HG02840 (cell line): ENCODE data around the gene CCDC116.
"Not testable (repeated sequence)": the region's sequence is repeated elsewhere in the genome, so short reads cannot be mapped to it uniquely, and the experiment has no call there.

ENCODE experiments used
- ATAC-seq: cut with Tn5 transposase; IDR thresholded peaks from one replicate; pipeline ENCODE4 v1.9.1; 2021; ENCODE audit warnings: mild to moderate bottlenecking, moderate library complexity, moderate number of reproducible peaks; ENCODE audit not compliant: unreplicated experiment, low FRiP score

Gene CCDC116

DNA sequence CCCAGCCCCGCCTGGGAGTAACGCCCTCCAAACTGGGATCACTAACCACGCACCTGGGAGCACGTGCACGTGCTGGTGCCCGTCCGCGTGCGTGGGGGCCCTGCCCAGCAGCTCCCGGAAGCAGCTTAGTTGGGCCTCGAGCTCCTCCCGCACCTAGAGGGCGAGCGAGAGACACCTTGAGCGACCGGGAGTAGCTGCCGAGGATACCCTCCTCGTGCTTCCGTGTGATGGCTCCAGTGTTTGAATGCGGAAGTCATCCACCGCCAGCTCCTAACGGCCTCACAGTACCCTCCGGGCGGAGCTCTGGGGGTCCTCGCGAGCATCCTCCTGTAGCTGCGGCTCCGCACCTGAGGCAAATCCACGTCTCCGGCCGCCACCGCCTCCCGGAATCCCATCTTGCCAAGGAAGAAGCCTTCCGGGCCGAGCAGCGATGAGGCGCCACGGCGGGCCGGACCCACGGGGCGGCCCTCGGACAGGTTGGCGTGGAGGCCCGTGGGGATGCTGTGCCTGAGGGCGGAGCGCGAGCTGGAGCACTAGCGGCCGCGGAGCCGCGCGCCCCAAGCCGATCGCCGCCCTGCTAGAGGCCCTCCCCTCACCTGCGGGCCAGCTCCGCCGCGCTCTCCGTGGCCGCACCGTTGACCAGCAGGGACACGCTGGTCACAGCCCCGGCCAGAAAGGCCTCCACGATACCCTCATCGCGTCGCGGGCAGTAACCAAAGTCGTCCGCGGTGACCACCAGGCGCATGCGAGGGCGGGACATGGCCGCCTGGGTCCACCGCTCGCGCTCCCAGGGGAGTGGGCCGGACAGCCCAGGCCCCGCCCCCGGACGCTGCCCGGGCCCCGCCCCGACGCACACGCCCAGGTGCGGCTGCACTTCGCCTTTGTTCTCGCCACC is 3.1 kb upstream of the CCDC116 start, which contains the start of gene YDJC:
YDJC (minus strand) TSS at position 768 of the 895 bp plus-strand sequence; CDS start at position 760, 8 bp downstream.
- ATAC-seq = peak; percentile 71

DNA sequence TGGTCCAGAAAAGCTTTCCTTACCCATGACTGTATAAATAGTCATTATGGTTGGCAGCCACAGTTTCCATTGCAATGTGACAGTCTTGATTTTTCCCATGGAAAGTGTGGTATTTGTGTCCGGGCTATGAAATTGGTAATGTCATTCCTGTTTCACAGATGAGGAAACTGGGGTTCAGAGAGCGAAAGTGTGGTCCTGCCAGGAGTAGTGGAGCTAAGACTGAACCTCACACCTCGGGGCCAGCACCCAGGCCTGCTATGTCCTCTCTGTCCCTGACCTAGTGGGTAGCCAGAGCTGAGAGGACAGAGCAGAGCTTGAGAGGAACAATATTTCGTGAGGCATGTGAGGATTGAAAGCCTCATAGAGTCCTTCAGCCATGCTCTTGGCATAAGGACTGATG is 1.5 kb upstream of the CCDC116 start:
- ATAC-seq = no peak

DNA sequence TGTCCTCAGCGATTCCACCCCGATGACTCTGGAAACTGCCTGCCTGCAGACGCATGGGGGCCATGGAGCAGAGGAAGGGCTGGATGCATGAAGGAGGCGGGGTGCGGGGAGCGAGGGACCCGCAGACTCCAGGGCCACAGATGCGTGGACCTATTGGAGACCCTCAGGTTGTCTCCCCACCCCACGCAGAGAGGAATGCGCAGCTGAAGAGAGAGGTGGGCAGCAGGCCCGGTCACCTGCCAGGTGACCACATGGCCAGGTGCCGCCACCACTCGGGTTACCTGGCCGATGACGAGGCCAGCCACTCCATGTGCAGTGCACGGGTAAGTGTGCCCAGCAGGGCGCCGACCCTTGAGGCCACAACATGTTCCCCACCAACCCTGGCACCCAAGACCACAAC is 371 bp downstream of the CCDC116 start:
- ATAC-seq = no peak

DNA sequence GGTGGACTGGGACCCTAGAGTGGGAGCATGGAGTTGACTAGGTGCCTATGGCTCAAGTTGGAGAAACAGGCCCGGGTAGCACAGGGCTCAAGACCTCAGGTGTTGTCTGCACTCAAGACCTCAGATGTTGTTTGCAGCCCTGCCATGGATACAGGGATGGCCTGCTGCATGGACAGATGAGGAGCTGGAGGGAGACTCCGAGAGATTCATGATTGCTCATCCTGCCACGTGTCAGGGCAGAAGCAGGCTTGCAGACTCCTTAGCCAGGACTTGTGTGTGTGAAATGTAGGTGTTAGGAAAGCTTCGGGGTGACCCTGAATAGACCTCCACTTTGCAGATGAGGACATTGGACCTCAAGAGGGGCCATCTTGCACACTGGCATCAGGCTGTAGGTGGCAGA is 921 bp downstream of the CCDC116 start:
- no peak for ATAC-seq

- ATAC-seq = no peak
These were observed 1.5 kb downstream of the CCDC116 start for GRCh38 chr22:21634081-21634480.

- ATAC-seq = no peak
These were observed 2.3 kb downstream of the CCDC116 start for GRCh38 chr22:21634844-21635243.

GRCh38 chr22:21635771-21636510 is 3.4 kb downstream of the CCDC116 start:
- no peak for ATAC-seq

- no peak for ATAC-seq
These were observed 4.2 kb downstream of the CCDC116 start for GRCh38 chr22:21636629-21637218.

DNA sequence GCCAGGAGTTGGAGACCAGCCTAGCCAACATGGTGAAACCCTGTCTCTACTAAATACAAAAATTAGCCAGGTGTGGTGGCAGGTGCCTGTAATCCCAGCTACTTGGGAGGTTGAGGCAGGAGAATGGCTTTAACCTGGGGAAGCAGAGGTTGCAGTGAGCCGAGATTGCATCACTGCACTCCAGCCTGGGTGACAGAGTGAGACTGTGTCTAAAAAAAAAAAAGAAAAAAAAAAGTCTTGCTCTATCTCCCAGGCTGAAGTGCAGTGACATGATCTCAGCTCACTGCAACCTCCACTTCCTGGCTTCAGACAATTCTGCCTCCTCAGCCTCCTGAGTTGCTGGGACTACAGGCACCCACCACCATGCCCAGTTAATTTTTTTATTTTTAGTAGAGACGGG is 4.9 kb downstream of the CCDC116 start:
- not testable (repeated sequence) for ATAC-seq

DNA sequence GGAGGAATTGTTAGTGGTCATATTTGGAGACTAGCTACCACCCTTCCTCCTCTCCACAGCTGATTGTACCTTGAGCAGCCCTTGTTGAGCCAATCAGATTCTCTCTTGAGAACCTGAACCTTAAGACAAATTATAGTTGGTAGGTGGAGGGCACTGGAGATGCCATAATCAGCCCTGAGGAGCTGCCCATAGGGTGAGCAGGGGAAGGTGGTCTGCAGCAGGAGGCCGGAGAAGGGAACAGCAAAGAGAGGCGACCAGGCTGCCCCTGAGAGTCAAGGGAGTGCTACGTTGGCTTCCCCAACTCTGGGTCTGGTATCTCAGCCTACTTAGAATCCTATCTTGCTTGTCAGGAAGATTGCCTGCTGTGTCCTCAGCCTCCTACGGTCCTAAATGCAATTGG is 6.8 kb downstream of the CCDC116 start:
- ATAC-seq = no peak

- ATAC-seq = no peak
These were observed 8.2 kb downstream of the CCDC116 start for GRCh38 chr22:21640810-21641209.

DNA sequence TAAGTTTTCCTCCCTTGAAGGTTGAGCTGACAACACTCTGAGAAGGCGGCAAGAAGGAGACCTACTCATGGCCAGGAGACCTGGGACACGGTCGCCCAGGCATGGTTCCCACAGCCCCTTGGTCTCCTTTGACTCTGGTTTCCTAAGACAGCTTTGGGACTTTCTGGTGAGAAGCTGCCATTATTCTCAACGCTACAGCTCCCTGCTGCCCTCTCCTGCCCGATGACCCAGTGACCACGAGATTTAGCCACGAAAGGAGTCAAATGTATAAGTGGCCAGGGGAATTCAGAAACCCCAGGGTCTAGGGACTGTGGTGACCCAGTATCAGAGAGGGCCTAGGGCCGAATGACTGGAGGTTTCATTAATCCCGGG is 8.8 kb downstream of the CCDC116 start:
- no peak for ATAC-seq

GRCh38 chr22:21641789-21642583 is 9.4 kb downstream of the CCDC116 start, which contains the start of gene SDF2L1:
TSS of gene SDF2L1 (plus strand) at chr22:21642302. CDS start at chr22:21642337, 35 bp downstream.
- peak; percentile 93 for ATAC-seq

- no peak for ATAC-seq
These were observed 10.3 kb downstream of the CCDC116 start for GRCh38 chr22:21642584-21643448.

DNA sequence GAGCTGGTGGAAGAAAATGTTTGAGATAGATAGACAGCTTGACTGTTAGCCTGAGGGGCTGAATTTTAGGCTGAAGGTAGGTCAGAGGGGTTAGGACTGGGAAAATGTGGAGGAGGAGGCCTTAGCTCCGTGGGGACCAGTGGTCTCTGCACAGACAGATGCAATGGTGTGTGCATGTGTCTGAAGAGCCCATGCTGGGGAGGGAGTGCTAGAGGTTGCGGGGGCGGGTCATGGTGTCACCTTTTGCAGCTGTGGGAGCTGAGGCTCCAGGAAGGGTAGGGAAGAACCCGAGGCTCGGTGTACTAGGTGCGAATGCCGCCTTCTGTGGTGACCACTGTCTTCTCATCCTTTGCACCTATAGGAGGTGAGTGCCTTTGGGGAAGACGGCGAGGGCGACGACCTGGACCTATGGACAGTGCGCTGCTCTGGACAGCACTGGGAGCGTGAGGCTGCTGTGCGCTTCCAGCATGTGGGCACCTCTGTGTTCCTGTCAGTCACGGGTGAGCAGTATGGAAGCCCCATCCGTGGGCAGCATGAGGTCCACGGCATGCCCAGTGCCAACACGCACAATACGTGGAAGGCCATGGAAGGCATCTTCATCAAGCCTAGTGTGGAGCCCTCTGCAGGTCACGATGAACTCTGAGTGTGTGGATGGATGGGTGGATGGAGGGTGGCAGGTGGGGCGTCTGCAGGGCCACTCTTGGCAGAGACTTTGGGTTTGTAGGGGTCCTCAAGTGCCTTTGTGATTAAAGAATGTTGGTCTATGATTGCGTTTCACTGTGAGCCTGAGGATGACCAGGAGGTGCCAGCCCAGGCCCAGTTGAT is 11.2 kb downstream of the CCDC116 start:
- ATAC-seq = no peak

- not testable (repeated sequence) for ATAC-seq
These were observed 13.0 kb downstream of the CCDC116 start for GRCh38 chr22:21645513-21645912.

DNA sequence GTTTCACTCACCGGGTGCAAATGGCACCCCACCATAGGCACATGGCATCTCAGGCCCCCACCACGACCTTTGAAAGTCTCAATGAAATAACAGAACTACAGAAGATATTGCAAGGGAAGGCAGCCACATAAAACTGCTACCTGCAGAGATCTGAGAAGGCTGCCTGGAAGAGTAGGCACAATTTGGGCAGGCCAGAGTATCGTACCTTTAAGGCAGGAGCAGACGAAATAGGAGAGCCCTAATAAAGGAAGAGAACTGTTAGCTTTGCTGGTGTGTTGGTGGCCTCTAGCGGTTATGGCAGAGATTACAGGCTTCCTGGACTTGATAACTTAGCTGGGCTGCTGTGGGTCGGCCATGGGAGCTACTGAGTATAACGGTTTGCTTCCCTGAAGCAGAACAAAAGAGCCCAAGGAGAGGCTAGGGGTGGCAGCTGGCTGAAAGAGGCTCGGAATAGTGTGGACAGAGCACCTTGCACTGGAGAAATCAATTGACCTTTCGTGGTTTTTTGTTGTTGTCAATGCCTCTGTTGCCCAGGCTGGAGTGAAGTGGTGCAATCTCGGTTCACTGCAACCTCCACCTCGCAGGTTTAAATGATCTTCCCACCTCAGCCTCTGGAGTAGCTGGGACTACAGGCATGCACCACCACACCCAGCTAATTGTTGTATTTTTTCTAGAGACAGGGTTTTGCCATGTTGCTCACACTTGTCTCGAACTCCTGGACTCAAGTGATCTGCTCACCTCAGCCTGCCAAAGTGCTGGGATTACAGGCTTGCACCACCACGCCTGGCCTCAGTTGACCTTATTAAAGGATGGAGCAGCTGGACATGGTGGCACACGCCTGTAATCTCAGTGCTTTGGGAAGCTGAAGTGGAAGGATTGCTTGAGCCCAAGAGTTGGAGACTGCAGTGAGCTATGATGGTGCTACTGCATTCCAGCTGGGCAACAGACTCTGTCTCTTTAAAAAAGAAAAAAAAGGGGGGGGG is 14.3 kb downstream of the CCDC116 start:
- no peak for ATAC-seq
